IMR-90 (cell line): Measurements from ENCODE around the gene ERP27. TPM values are rescaled to one million over a fixed set of nuclear protein-coding genes. Genes with fewer than 3 reads are reported as not detected.

Source experiments
- ATAC-seq: fragments of 200-7000 bp; cut with Tn5 transposase; 2 replicates; pipeline ENCODE4 v1.9.1; 2020; ENCODE audit warnings: low read depth, mild to moderate bottlenecking, moderate library complexity
- BruUV-seq: library from RNA; stranded (reverse); fragments of 400-500 nt; replicated peaks from 2 replicates; lab custom pipeline; 2021; lab: Mats Ljungman, UMichigan
- CTCF ChIA-PET: fragments of 300-600 bp; formaldehyde crosslinking; extraction: SDS; loops from one replicate; lab custom pipeline; 2021; ENCODE audit warnings: antibody characterized with exemption; lab: Yijun Ruan, JAX
- POLR2A ChIA-PET: fragments of 300-600 bp; sonication (Branson Sonifier 250); formaldehyde crosslinking; loops from one replicate; lab custom pipeline; 2022; ENCODE audit warnings: antibody characterized with exemption; ENCODE audit not compliant: unreplicated experiment; lab: Charles Lee
- DNase-seq: peaks from one replicate; pipeline ENCODE4 v3.0.0; 2013
- H2AFZ ChIP-seq: replicated peaks from 2 replicates; pipeline ENCODE3; 2013; ENCODE audit warnings: low read length, mild to moderate bottlenecking; ENCODE audit not compliant: poor library complexity
- H2AK5ac ChIP-seq: 2 replicates; pipeline ENCODE4 v1.6.1; 2013; ENCODE audit warnings: low read depth, low read length, inconsistent platforms
- H2AK9ac ChIP-seq: replicated peaks from 2 replicates; pipeline ENCODE3; 2013; ENCODE audit warnings: mild to moderate bottlenecking, low read depth, low read length, moderate library complexity; ENCODE audit not compliant: poor library complexity
- H2BK120ac ChIP-seq: 2 replicates; pipeline ENCODE4 v1.6.1; 2013; ENCODE audit warnings: low read depth, low read length, inconsistent platforms
- H2BK15ac ChIP-seq: 3 replicates; pipeline ENCODE4 v1.6.1; 2013; ENCODE audit warnings: low read depth, low read length, inconsistent platforms
- H2BK20ac ChIP-seq: 2 replicates; pipeline ENCODE4 v1.6.1; 2013; ENCODE audit warnings: low read depth, mild to moderate bottlenecking, inconsistent platforms, low read length, moderate library complexity
- H2BK5ac ChIP-seq: 2 replicates; pipeline ENCODE4 v1.6.1; 2013; ENCODE audit warnings: mild to moderate bottlenecking, low read depth, low read length, inconsistent platforms; ENCODE audit not compliant: poor library complexity, severe bottlenecking
- H3K14ac ChIP-seq: replicated peaks from 2 replicates; pipeline ENCODE4 v1.6.1; 2013; ENCODE audit warnings: low read depth, low read length, inconsistent platforms
- H3K18ac ChIP-seq: 2 replicates; pipeline ENCODE4 v1.6.1; 2013; ENCODE audit warnings: low read depth, low read length, control low read depth
- H3K23ac ChIP-seq: 2 replicates; pipeline ENCODE4 v1.6.1; 2013; ENCODE audit warnings: low read depth, low read length, inconsistent platforms
- H3K27ac ChIP-seq: 2 replicates; pipeline ENCODE4 v1.5.1; 2013; ENCODE audit warnings: mild to moderate bottlenecking, control low read depth, low read length; ENCODE audit not compliant: insufficient read depth
- H3K27me3 ChIP-seq: 2 replicates; pipeline ENCODE4 v1.6.1; 2013; ENCODE audit warnings: low read length; ENCODE audit not compliant: control insufficient read depth, insufficient read depth
- H3K36me3 ChIP-seq: 2 replicates; pipeline ENCODE4 v1.6.1; 2013; ENCODE audit warnings: low read length, mixed read lengths; ENCODE audit not compliant: control insufficient read depth, insufficient read depth
- H3K4ac ChIP-seq: 2 replicates; pipeline ENCODE4 v1.6.1; 2013; ENCODE audit warnings: low read depth, low read length, inconsistent platforms
- H3K4me1 ChIP-seq: 2 replicates; pipeline ENCODE4 v1.6.1; 2013; ENCODE audit warnings: low read length, mixed read lengths; ENCODE audit not compliant: control insufficient read depth, insufficient read depth
- H3K4me2 ChIP-seq: 2 replicates; pipeline ENCODE4 v1.6.1; 2013; ENCODE audit warnings: low read depth, mild to moderate bottlenecking, control low read depth, low read length, moderate library complexity
- H3K4me3 ChIP-seq: 2 replicates; pipeline ENCODE4 v1.5.1; 2013; ENCODE audit warnings: low read depth, mild to moderate bottlenecking, control low read depth, low read length, moderate library complexity; ENCODE audit not compliant: insufficient read depth
- H3K56ac ChIP-seq: 2 replicates; pipeline ENCODE4 v1.6.1; 2013; ENCODE audit warnings: low read length, inconsistent platforms; ENCODE audit not compliant: insufficient read depth; ENCODE audit errors: extremely low read depth
- H3K79me1 ChIP-seq, 2 experiments: 2 replicates each; pipeline ENCODE4 v1.6.1; 2013; ENCODE audit warnings: low read length in 2 of 2, inconsistent platforms in 1 of 2, low read depth in 1 of 2
- H3K9ac ChIP-seq: 2 replicates; pipeline ENCODE4 v1.6.1; 2013; ENCODE audit warnings: low read depth, low read length, control low read depth
- H3K9me1 ChIP-seq: 2 replicates; pipeline ENCODE4 v1.6.1; 2013; ENCODE audit warnings: low read length, inconsistent platforms; ENCODE audit not compliant: insufficient read depth
- H3K9me3 ChIP-seq: 2 replicates; pipeline ENCODE4 v1.6.1; 2013; ENCODE audit warnings: low read length; ENCODE audit not compliant: control insufficient read depth, insufficient read depth
- H4K20me1 ChIP-seq: 2 replicates; pipeline ENCODE4 v1.6.1; 2013; ENCODE audit warnings: low read length, inconsistent platforms; ENCODE audit not compliant: insufficient read depth
- H4K5ac ChIP-seq: 2 replicates; pipeline ENCODE4 v1.6.1; 2013; ENCODE audit warnings: mild to moderate bottlenecking, low read depth, low read length, control low read depth
- H4K8ac ChIP-seq, 2 experiments: 2 replicates each; pipeline ENCODE4 v1.6.1; 2013; ENCODE audit warnings: low read depth in 2 of 2, low read length in 2 of 2, control low read depth in 1 of 2, inconsistent platforms in 1 of 2
- H4K91ac ChIP-seq: 2 replicates; pipeline ENCODE4 v1.6.1; 2013; ENCODE audit warnings: low read depth, low read length, inconsistent platforms; ENCODE audit not compliant: insufficient read depth
- CEBPB ChIP-seq: IDR thresholded peaks from 2 replicates; pipeline ENCODE4 v1.6.1; 2012; ENCODE audit warnings: low read depth, low read length, improper control_type of control experiment
- MAFK ChIP-seq: IDR thresholded peaks from 2 replicates; pipeline ENCODE4 v1.6.1; 2012; ENCODE audit warnings: low read depth, low read length, improper control_type of control experiment
- NFE2L2 ChIP-seq: fragments of 150-350 bp; IDR thresholded peaks from 2 replicates; pipeline ENCODE4 v1.6.1; 2016; ENCODE audit warnings: low read depth, mild to moderate bottlenecking, low read length
- POLR2A ChIP-seq: IDR thresholded peaks from 2 replicates; pipeline ENCODE4 v1.6.1; 2012; ENCODE audit warnings: mild to moderate bottlenecking, low read depth, low read length
- RCOR1 ChIP-seq: IDR thresholded peaks from 2 replicates; pipeline ENCODE4 v1.6.1; 2012; ENCODE audit warnings: mild to moderate bottlenecking, low read length, improper control_type of control experiment; ENCODE audit not compliant: insufficient replicate concordance
- RFX5 ChIP-seq: IDR thresholded peaks from 2 replicates; pipeline ENCODE4 v1.8.0; 2012; ENCODE audit warnings: low read depth, mild to moderate bottlenecking, low read length, moderate library complexity
- SMC3 ChIP-seq: fragments of 150-350 bp; IDR thresholded peaks from 2 replicates; pipeline ENCODE4 v1.6.1; 2016; ENCODE audit warnings: low read depth, mild to moderate bottlenecking, antibody characterized with exemption, low read length, moderate library complexity
- WGBS, 2 experiments: methylation state at CpG; one replicate each; pipeline versions ENCODE4 v1.1.5 to v1.1.7; 2013; ENCODE audit warnings: missing lambda C conversion rate in 2 of 2; ENCODE audit not compliant: insufficient read length in 1 of 2; ENCODE audit errors: extremely low coverage in 2 of 2; 5-methylcytosine and 5-hydroxymethylcytosine counted together
- dilution Hi-C: fragments of 300-500 bp; cut with HindIII; formaldehyde crosslinking; loops from one replicate; pipeline ENCODE4 v1.14.3; 2018; ENCODE audit warnings: low sequenced_read_pairs; ENCODE audit not compliant: unreplicated experiment
- in situ Hi-C: fragments of 300-500 bp; cut with MboI; formaldehyde crosslinking; loops from 3 replicates; pipeline ENCODE4 v1.14.3; 2019; ENCODE audit warnings: low sequenced_read_pairs, inconsistent platforms, mixed read lengths
- intact Hi-C: fragments of 100-400 bp; cut with micrococcal nuclease; formaldehyde crosslinking; loops from 2 replicates; pipeline ENCODE4 v1.10.0; 2022
- polyA plus RNA-seq, 3 experiments: library from polyadenylated mRNA; depleted of rRNA; stranded (reverse); fragments of >200 nt; gene quantifications; 2 replicates each; pipeline ENCODE4 v1.2.3, GENCODE V29; 2012; ENCODE audit warnings: low replicate concordance in 1 of 3
- total RNA-seq: library from RNA; depleted of rRNA; stranded (reverse); fragments of >200 nt; gene quantifications from 2 replicates; pipeline ENCODE4 v1.2.3, GENCODE V29; 2012

Gene ERP27
- total and polyA plus RNA-seq, 2 of the 4 experiments (the other 2 are of a cell fraction): not detected

DNA sequence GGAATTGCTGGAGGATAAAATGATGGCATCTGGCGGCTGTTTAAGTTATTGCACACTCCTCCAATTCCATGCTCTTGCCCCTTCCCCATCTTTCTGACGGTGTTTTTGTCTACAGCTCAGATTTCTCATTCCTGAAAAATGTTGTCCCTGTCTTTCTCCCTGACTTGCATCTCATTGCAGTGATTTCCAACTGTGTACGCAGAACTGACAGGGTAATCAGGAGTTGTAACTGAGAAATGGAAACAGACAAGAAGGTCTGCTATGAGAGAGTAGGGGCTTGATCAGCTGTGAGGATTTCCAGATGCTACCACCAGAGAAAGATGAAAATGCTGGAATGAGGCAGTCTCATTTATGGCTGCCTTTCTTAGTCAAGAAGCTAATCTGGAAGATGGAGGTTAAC is 1.3 kb downstream of the ERP27 start:
- no peak overlapping the region for H3K9ac ChIP-seq
- H3K4me1 ChIP-seq: peaks cover 2% of the 10 kb centered on the region; the same call in 1 of the 2 replicates
- no peak overlapping the region for H2AFZ ChIP-seq
- CTCF ChIA-PET: interaction anchor here (0.6 kb wide), 1 partner anchor 633 kb away, joined by 12 read pairs; no protein-coding TSS in a partner anchor
- ATAC-seq (no peak), DNase-seq (no peak)
- H2BK15ac ChIP-seq: no peak overlapping the region
- 0 out of 2 replicates have a peak overlapping the region, but pooled peaks have one; percentile 12 for H4K5ac ChIP-seq
- POLR2A ChIA-PET: no interaction called here
- H3K27ac ChIP-seq: no peak overlapping the region
- no peak for TF ChIP-seq SMC3
- no peak for TF ChIP-seq RCOR1
- TF ChIP-seq POLR2A: no peak
- TF ChIP-seq CEBPB: no peak
- TF ChIP-seq RFX5: no peak
- no peak for TF ChIP-seq MAFK
- TF ChIP-seq NFE2L2: no peak
- 20% methylated on average over 1 of the region's 3 CpGs; no CpG with 5 or more reads in 1 of the 2 experiments for WGBS, 2 experiments
- BruUV-seq: no TSS peak
- no peak overlapping the region for H4K91ac ChIP-seq
- 0 out of 2 replicates have a peak overlapping the region, but pooled peaks have one; percentile 16 for H2BK120ac ChIP-seq
- H3K9me1 ChIP-seq: no peaks in the 10 kb centered on the region
- no peak overlapping the region for H2AK9ac ChIP-seq
- no peak overlapping the region for H3K14ac ChIP-seq
- H3K4me3 ChIP-seq: no peak overlapping the region
- 0 out of 2 replicates have a peak overlapping the region, but pooled peaks have one; percentile 22 for H2BK20ac ChIP-seq
- H3K27me3 ChIP-seq: no peaks in the 10 kb centered on the region
- H2AK5ac ChIP-seq: no peak overlapping the region
- no peaks in the 10 kb centered on the region for H3K79me1 ChIP-seq
- H3K23ac ChIP-seq: no peak overlapping the region
- no peaks in the 10 kb centered on the region for H3K36me3 ChIP-seq
- in situ Hi-C loops: no loop called here
- no peak overlapping the region for H3K4me2 ChIP-seq
- no peak overlapping the region for H3K4ac ChIP-seq
- H2BK5ac ChIP-seq: no peak overlapping the region
- peak overlapping the region; percentile 44; the same call in 1 of the 2 replicates for H3K18ac ChIP-seq
- dilution Hi-C loops: no loop called here
- intact Hi-C loops: no loop called here
- no peaks in the 10 kb centered on the region for H3K9me3 ChIP-seq
- no peak overlapping the region for H3K56ac ChIP-seq
- H4K20me1 ChIP-seq: no peaks in the 10 kb centered on the region
- H4K8ac ChIP-seq: no peak overlapping the region; a peak in 1 of 4 replicates
